Lung microvascular endothelial cell (primary cell): ENCODE measurements around the gene RPL13A. TPM values are rescaled to one million over a fixed set of nuclear protein-coding genes. Genes with fewer than 3 reads are reported as not detected.
"Not testable (repeated sequence)": the region's sequence is repeated elsewhere in the genome, so short reads cannot be mapped to it uniquely, and the experiment has no call there.

Experiments
- DNase-seq, 2 donors: peaks; one replicate each; pipeline versions ENCODE4 v3.0.0 to v3.0.0-alpha.2; 2010; ENCODE audit warnings: low read depth in 2 of 2
- total RNA-seq: library from RNA; depleted of rRNA; stranded (reverse); fragments of >200 nt; gene quantifications from 2 replicates; pipeline ENCODE4 v1.2.1, GENCODE V29; 2014

Gene RPL13A
- total RNA-seq, 1 donor from 2014 or later = 3,947 TPM

DNA sequence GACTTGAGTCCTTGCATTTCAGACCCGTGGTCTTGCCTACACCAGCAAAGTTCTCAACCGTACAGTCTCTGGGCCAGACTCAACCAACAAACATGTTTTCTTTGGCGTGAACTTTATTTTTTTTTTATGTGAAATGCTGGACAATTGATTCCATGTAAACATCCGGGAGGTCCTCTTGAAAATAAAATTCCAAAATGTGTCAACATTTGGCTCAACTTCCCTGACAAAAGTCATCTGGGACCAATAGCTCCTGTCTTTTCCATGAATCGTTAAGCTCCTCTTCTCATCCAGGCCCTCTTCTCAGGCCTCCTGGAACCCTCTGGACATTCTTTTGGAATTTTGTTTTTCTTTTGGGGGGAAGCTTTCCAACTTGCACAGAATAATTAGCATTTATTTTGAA, 31.6 kb upstream of the RPL13A start:
- DNase-seq = peak in 1 of 2 donors; percentile 18

DNA sequence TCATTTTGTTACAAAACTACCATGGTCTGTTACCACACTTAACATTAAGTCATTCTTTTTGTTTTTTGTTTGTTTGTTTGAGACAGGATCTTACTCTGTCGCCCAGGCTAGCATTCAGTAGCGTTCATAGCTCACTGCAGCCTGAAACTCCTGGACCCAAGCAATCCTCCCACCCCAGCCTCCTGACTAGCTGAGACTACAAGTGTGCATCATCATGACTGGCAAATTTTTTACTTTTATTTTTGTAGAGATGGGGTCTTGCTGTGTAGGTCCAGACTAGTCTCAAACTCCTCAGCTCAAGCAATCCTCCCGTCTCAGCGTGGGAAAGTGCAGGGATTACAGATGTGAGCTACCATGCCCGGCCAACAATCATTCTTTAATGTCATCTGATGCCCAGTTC, 31.1 kb upstream of the RPL13A start:
- DNase-seq = no peak

- no peak for DNase-seq
These were observed 28.9 kb upstream of the RPL13A start for GRCh38 chr19:49458567-49458903.

DNA sequence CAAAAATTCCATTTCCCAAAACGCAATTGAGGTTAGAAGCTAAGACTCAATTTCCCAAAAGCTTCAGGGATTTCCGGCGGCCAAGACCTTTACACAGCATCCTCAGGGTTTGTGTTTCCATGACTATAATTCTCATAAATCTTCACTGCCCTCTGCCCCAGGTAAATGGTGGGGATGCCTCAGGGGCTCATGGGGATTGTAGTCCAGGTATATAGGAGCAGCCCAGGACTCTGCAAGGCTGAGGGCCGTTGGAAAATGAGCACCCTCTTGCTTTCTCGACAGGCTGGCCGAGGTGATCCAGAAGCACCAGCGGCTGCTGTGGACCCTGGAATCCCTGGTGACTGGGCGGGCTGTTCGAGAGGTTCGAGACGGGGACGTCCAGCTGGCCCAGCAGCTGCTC, 28.0 kb upstream of the RPL13A start:
- DNase-seq = no peak

DNA sequence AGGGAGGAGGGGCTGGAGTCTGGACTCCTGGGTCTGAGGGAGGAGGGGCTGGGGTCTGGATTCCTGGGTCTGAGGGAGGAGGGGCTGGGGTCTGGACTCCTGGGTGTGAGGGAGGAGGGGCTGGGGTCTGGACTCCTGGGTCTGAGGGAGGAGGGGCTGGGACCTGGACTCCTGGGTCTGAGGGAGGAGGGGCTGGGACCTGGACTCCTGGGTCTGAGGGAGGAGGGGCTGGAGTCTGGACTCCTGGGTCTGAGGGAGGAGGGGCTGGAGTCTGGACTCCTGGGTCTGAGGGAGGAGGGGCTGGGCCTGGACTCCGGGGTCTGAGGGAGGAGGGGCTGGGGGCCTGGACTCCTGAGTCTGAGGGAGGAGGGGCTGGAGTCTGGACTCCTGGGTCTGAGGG, 26.3 kb upstream of the RPL13A start:
- not testable (repeated sequence) for DNase-seq

DNA sequence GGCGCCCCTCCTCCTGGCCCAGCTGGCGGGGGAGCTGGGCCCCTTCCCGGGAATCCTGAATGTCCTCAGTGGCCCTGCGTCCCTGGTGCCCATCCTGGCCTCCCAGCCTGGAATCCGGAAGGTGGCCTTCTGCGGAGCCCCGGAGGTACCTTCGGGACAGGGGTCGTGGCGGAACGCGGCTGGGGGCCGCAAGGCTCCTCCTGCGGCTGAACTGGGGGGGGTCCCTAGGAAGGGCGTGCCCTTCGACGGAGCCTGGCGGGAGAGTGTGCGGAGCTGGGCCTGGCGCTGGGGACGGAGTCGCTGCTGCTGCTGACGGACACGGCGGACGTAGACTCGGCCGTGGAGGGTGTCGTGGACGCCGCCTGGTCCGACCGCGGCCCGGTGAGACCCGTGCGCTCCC, 25.8 kb upstream of the RPL13A start:
- DNase-seq = no peak

DNA sequence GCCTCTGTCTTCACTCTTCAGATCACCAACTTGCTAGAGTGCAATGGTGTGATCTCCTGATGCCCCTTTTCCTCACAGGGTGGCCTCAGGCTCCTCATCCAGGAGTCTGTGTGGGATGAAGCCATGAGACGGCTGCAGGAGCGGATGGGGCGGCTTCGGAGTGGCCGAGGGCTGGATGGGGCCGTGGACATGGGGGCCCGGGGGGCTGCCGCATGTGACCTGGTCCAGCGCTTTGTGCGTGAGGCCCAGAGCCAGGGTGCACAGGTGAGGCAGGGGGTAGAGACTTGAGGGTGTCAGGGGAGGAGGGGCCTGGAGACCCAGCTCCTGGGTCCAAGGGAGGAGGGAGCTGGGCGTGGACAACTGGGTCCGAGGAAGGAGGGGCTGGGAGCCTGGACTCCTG, 24.9 kb upstream of the RPL13A start:
- DNase-seq = no peak

DNA sequence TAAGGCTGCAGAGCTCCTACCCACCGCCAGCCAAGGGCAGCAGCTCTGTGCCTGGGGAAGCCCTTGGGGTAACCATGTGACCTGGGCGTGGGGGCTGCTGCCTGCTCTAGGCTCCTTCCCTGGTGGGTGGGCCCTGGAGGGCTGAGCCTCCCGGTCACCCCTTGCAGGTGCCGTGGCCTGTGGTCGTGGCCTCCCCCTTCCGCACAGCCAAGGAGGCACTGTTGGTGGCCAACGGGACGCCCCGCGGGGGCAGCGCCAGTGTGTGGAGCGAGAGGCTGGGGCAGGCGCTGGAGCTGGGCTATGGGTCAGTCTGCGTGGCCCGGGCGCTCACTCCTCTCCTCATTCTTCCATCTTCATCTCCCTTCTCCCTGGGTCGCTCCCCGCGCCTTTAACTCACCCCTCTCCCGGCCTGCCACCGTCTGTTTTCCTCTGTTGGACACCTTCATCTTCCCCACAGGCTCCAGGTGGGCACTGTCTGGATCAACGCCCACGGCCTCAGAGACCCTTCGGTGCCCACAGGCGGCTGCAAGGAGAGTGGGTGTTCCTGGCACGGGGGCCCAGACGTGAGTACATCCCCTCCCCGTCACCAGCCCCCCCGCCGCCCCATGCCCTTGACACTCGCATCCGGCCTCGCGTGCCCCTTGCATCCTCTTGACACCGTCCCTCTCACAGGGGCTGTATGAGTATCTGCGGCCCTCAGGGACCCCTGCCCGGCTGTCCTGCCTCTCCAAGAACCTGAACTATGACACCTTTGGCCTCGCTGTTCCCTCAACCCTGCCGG, 23.3 kb upstream of the RPL13A start:
- no peak for DNase-seq

GRCh38 chr19:49465371-49465770, 22.0 kb upstream of the RPL13A start:
- DNase-seq = no peak

DNA sequence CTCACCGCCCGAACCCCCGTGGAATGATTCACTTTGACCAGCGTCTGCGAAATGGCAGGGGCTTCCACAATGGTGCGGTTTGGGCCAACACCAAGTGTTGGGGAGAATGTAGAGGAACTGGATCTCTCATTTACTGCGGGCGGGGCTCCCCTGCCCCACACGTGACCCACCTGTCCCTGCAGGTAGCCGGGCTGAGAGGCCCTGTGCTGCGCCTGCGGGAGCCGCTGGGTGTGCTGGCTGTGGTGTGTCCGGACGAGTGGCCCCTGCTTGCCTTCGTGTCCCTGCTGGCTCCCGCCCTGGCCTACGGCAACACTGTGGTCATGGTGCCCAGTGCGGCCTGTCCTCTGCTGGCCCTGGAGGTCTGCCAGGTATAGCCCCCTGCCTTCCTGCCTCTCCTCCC, 19.2 kb upstream of the RPL13A start:
- DNase-seq = no peak

GRCh38 chr19:49468746-49469447, 18.5 kb upstream of the RPL13A start:
- no peak for DNase-seq

GRCh38 chr19:49469828-49470614, 17.4 kb upstream of the RPL13A start:
- no peak for DNase-seq

DNA sequence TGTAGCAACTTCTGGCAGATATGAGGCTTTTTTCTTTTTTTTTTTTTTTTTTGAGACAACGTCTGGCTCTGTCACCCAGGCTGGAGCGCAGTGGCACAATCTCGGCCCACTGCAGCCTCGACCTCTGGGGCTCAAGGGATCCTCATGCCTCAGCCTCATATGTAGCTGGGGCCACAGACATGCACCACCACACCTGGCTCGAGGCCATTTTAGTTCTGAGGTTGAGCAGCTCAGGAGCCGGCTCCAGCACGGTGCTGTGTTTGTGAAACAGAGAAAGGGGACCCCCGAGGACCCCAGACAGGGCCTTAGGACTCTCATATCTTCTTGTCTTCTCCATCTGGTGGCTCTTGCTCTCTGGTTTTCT, 16.8 kb upstream of the RPL13A start:
- no peak for DNase-seq

DNA sequence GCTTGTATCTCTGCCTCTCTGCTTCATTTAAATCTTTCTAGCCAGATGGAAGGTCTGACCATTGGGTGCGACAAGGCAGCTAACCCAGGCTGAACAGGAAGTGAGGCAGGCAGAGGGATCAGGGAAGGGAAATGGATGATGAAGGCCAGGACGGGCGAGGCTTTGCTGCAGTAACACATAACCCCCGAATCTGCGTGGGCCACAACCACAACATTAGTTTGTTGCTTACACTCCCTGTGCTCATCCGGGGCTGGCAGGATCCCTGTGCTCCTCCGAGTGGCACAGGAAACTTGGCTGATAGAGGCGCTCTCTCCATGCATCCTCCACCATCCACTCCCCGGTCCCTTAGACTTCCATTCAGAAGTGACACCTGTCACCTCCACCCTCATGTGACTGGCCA, 14.5 kb upstream of the RPL13A start:
- no peak for DNase-seq

DNA sequence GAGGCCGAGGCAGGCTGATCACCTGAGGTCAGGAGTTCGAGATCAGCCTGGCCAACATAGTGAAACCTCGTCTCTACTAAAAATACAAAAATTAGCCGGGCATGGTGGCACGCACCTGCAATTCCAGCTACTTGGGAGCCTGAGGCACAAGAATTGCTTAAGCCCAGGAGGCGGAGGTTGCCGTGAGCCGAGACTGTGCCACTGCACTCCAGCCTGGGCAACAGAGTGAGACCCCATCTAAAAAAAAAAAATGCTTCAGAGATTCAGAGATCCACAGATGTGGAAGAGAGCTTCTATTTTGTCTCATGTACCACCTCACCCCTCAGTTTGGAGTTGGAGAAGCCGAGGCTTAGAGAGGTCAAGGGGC, 13.9 kb upstream of the RPL13A start:
- not testable (repeated sequence) for DNase-seq

DNA sequence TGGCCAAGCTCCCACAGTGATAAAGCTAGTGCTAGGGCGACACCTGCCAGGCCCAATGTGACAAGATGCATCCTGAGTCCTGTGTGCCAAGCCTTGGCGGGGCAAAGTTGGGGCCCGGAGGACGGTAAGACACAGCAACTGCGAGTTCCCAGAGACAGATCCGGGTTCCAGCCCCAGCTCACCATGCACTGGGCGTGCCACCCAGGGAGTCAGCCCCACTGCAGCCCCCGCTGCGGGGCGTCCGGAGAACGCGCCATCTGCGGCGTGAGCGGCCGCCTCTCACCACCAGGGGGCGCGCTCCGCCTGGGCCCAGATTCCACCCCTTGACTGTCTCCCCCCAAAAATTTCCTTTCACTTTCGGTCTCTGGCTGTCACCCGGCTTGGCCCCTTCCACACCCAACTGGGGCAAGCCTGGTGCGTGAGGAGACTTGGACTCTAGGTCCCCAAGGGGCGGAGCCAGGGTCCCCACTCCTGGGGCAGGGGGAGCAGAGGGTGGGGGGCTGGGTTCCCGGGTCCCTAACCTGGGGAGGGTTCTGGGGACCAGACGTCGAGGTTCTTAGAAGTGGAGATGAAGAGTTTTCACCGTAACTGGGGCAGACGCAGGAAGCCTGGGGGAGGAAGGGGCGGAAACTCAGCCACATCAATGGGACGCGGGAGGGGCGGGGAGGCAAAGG, 13.4 kb upstream of the RPL13A start, which contains the start of gene FLT3LG:
FLT3LG (plus strand) TSS at position 348 of the 674 bp plus-strand sequence. CDS start 425 bp downstream, outside the sequence.
- DNase-seq = peak; percentile 78 to 79

- DNase-seq = no peak
These were observed 12.9 kb upstream of the RPL13A start for GRCh38 chr19:49474542-49474924.

DNA sequence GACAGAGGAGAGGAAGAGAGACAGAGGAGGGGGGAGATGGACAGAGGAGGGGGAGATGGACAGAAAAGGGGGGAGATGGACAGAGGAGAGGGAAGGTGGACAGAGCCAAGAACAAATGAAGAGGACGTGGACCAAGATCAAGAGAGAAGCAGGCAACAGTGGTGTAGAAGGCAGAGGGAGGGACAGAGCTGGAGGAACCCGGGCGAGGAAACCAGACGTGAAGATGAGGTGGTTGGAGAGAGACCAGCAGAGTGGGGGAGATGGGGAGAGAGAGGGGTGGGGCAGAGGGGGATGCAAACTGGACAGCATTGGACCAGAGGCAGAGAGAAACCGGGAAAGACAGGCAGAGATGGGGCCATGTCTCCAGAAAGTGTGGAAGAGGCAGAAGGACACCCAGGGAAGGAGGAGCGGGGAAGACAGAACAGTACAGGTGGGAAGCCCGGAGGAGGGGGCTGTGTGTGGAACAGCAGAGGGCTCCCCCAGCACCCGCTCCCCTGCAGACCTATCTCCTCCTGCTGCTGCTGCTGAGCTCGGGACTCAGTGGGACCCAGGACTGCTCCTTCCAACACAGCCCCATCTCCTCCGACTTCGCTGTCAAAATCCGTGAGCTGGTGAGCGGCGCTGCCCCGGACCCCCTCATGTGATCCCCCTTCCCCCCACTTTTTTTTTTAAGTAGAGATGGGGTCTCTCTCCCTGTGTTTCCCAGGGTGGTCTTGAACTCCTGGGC, 12.1 kb upstream of the RPL13A start:
- DNase-seq = no peak

GRCh38 chr19:49475995-49476880, 11.2 kb upstream of the RPL13A start:
- DNase-seq = peak in 1 of 2 donors; percentile 43

- DNase-seq = no peak
These were observed 7.3 kb upstream of the RPL13A start for GRCh38 chr19:49479975-49480628.
